HepG2 (cell line): ENCODE results near the gene MIOS. TPM values are rescaled to one million over a fixed set of nuclear protein-coding genes. Genes with fewer than 3 reads are reported as not detected.

Experiments used
- ATAC-seq: fragments of 200-7000 bp; cut with Tn5 transposase; 3 replicates; pipeline ENCODE4 v1.9.1; 2020; ENCODE audit warnings: mild to moderate bottlenecking, moderate library complexity
- BruUV-seq: library from RNA; stranded (reverse); fragments of 400-500 nt; replicated peaks from 2 replicates; lab custom pipeline; 2021; lab: Mats Ljungman, UMichigan
- CTCF ChIA-PET: fragments of 300-600 bp; formaldehyde crosslinking; extraction: SDS; loops from one replicate; lab custom pipeline; 2021; ENCODE audit warnings: low total read pairs, inconsistent platforms, low intra/inter-chr PET ratio; lab: Yijun Ruan, JAX
- POLR2A ChIA-PET: fragments of 350-600 bp; sonication (Branson Sonifier 250); formaldehyde crosslinking; loops from one replicate; lab custom pipeline; 2020; ENCODE audit warnings: antibody characterized with exemption, inconsistent platforms; lab: Yijun Ruan, JAX
- DNase-seq: peaks from one replicate; pipeline ENCODE4 v3.0.0-alpha.2; 2015; ENCODE audit warnings: low spot score
- FAIRE-seq: peaks from 3 replicates; lab custom pipeline; 2011; peaks lifted over from hg19 to GRCh38; lab: Jason Lieb, UNC
- H2AFZ ChIP-seq: one replicate; pipeline ENCODE4 v1.6.1; 2011; ENCODE audit warnings: low read length, inconsistent platforms
- H3K27ac ChIP-seq: fragments of 300-600 bp; 3 replicates; pipeline ENCODE4 v1.8.0; 2011; ENCODE audit warnings: mixed run types, mild to moderate bottlenecking, mixed read lengths, low read length, inconsistent platforms; ENCODE audit not compliant: insufficient read depth; ENCODE audit errors: extremely low read length
- H3K27me3 ChIP-seq, 2 experiments: fragments of 200-600 bp in 1 of 2; 2 replicates in 1 of 2; 3 replicates in 1 of 2; pipeline versions ENCODE4 v1.6.0 to v1.8.0; 2011; ENCODE audit warnings: low read length in 2 of 2, mild to moderate bottlenecking in 2 of 2, moderate library complexity in 2 of 2, inconsistent platforms in 1 of 2; ENCODE audit not compliant: insufficient read depth in 2 of 2, control insufficient read depth in 1 of 2
- H3K36me3 ChIP-seq, 2 experiments: fragments of 200-600 bp in 1 of 2; replicated peaks in 1 of 2; 2 replicates in 1 of 2; 3 replicates in 1 of 2; pipeline versions ENCODE4 v1.5.1 to v1.8.0; 2011; ENCODE audit warnings: low read length in 2 of 2, inconsistent platforms in 1 of 2; ENCODE audit not compliant: insufficient read depth in 2 of 2, control insufficient read depth in 1 of 2
- H3K4me1 ChIP-seq: 2 replicates; pipeline ENCODE4 v1.5.1; 2012; ENCODE audit warnings: low read length, inconsistent platforms; ENCODE audit not compliant: insufficient read depth
- H3K4me2 ChIP-seq: 2 replicates; pipeline ENCODE4 v1.6.0; 2011; ENCODE audit warnings: low read depth, low read length, inconsistent platforms
- H3K4me3 ChIP-seq, 3 experiments: fragments of 200-600 bp in 1 of 3; sonication (generic), shearing (Covaris generic) in 1 of 3; replicated peaks in 1 of 3; 2 replicates each; pipeline ENCODE4 v1.5.1; 2011 to 2016; ENCODE audit warnings: low read length in 3 of 3, inconsistent platforms in 2 of 3, low read depth in 2 of 3, mild to moderate bottlenecking in 2 of 3, control low read depth in 1 of 3, mixed read lengths in 1 of 3; ENCODE audit not compliant: insufficient read depth in 1 of 3
- H3K79me2 ChIP-seq: one replicate; pipeline ENCODE4 v1.6.1; 2011; ENCODE audit warnings: low read length, inconsistent platforms; ENCODE audit not compliant: insufficient read depth
- H3K9ac ChIP-seq: 2 replicates; pipeline ENCODE4 v1.6.0; 2011; ENCODE audit warnings: mild to moderate bottlenecking, low read depth, low read length, inconsistent platforms; ENCODE audit not compliant: insufficient read depth
- H3K9me3 ChIP-seq: 2 replicates; pipeline ENCODE4 v1.5.1; 2012; ENCODE audit warnings: mild to moderate bottlenecking, low read length
- H4K20me1 ChIP-seq: 2 replicates; pipeline ENCODE4 v1.6.0; 2011; ENCODE audit warnings: inconsistent platforms, mild to moderate bottlenecking, low read length, moderate library complexity; ENCODE audit not compliant: insufficient read depth
- ARNTL ChIP-seq: sonication (generic); formaldehyde crosslinking; IDR thresholded peaks from 2 replicates; pipeline ENCODE4 v1.4.0; 2020; ENCODE audit warnings: mild to moderate bottlenecking, missing genetic modification reagents
- ATF3 ChIP-seq: sonication (generic); formaldehyde crosslinking; IDR thresholded peaks from 2 replicates; pipeline ENCODE4 v1.4.0; 2020; ENCODE audit warnings: missing genetic modification reagents
- CAMTA2 ChIP-seq: sonication (generic); formaldehyde crosslinking; IDR thresholded peaks from 2 replicates; pipeline ENCODE4 v1.4.0; 2020; ENCODE audit warnings: mild to moderate bottlenecking, missing genetic modification reagents, borderline replicate concordance
- GATA4 ChIP-seq: sonication (generic); IDR thresholded peaks from 2 replicates; pipeline ENCODE4 v1.6.1; 2016; ENCODE audit warnings: antibody characterized with exemption, low read depth, borderline replicate concordance
- THAP8 ChIP-seq: sonication (generic); formaldehyde crosslinking; IDR thresholded peaks from 2 replicates; pipeline ENCODE4 v1.5.1; 2020; ENCODE audit warnings: missing genetic modification reagents, mild to moderate bottlenecking, borderline replicate concordance
- THYN1 ChIP-seq: sonication (generic); formaldehyde crosslinking; IDR thresholded peaks from 2 replicates; pipeline ENCODE4 v1.8.1; 2023; ENCODE audit warnings: low read depth, mild to moderate bottlenecking, moderate library complexity, missing genetic modification reagents, borderline replicate concordance
- WGBS: methylation state at CpG from one replicate; pipeline ENCODE4 v1.1.6; 2017; ENCODE audit warnings: low lambda C conversion rate; 5-methylcytosine and 5-hydroxymethylcytosine counted together
- in situ Hi-C: cut with HindIII; loops from 2 replicates; pipeline ENCODE4 v1.10.0; 2017; ENCODE audit warnings: low pct_unique_long_range_greater_than_20kb; ENCODE audit not compliant: extremely low pct_ligation_motif_present
- intact Hi-C: fragments of 100-400 bp; cut with micrococcal nuclease; formaldehyde crosslinking; loops from one replicate; pipeline ENCODE4 v1.10.0; 2022; ENCODE audit not compliant: unreplicated experiment
- polyA plus RNA-seq, 8 experiments: library from polyadenylated mRNA; depleted of rRNA in 3 of 8; stranded (reverse) in 7 of 8; unstranded in 1 of 8; fragments of >200 nt; fragmentation: Illumina TruSeq in 4 of 8; extraction: Trizol in 4 of 8; gene quantifications; 2 replicates each; pipeline versions ENCODE4 v1.2.1 to v1.2.3, GENCODE V29; 2011 to 2016; ENCODE audit warnings: low read depth in 4 of 8, missing spikeins in 1 of 8, mixed read lengths in 1 of 8; ENCODE audit not compliant: insufficient read depth in 1 of 8
- total RNA-seq, 5 experiments: library from RNA; depleted of rRNA; stranded (reverse); fragments of >200 nt; fragmentation: Illumina TruSeq; extraction: Trizol; gene quantifications; 2 replicates each; pipeline ENCODE4 v1.2.3, GENCODE V29; 2016; ENCODE audit warnings: low read depth in 1 of 5

The MIOS gene
- total and polyA plus RNA-seq, 2 of the 13 experiments (the other 11 are each of a cell fraction or from before 2014, with no cell fraction given), result 15.2 to 33.5 TPM

GRCh38 chr7:7651479-7651878 is 84.8 kb downstream of the MIOS start:
- DNase-seq, result no peak
- Histone ChIP-seq H3K27me3 (no peaks in the 10 kb centered on the region), H3K4me2 (peak overlapping the region; percentile 63), H3K36me3 (no peaks in the 10 kb centered on the region), H3K4me1 (peaks cover 73% of the 10 kb centered on the region), H3K27ac (peak overlapping the region; percentile 28), H3K79me2 (peaks cover 54% of the 10 kb centered on the region), H3K9ac (peak overlapping the region; percentile 23; the same call in 1 of the 2 replicates), H2AFZ (no peak overlapping the region), H3K9me3 (no peaks in the 10 kb centered on the region), H3K4me3 (0 out of 6 replicates have a peak overlapping the region, but pooled peaks of 1 of the 3 experiments have one; percentile 12), H4K20me1 (no peaks in the 10 kb centered on the region)
- WGBS, result 81% methylated on average over 3 of the region's 3 CpGs
- CTCF ChIA-PET, result no interaction called here
- no peak for ATAC-seq
- in situ Hi-C loops (loop anchor here (25.0 kb wide), 1 partner anchor 561 kb away; no protein-coding TSS in a partner anchor), intact Hi-C loops (no loop called here)
- BruUV-seq, result no TSS peak
- POLR2A ChIA-PET, result no interaction called here
- TF ChIP-seq ATF3 (CRISPR knock-in tag), result no peak
- no peak for TF ChIP-seq THAP8 (CRISPR knock-in tag)
- no peak for TF ChIP-seq CAMTA2 (CRISPR knock-in tag)
- TF ChIP-seq ARNTL, result no peak
- TF ChIP-seq THYN1 (CRISPR knock-in tag), result no peak
- TF ChIP-seq GATA4, result no peak
- no peak for FAIRE-seq
